Endothelial cell of umbilical vein (primary cell): ENCODE data around the gene LRRN4CL. TPM values are rescaled to one million over a fixed set of nuclear protein-coding genes. Genes with fewer than 3 reads are reported as not detected.

Experiments used
- BruUV-seq: library from RNA; stranded (reverse); fragments of 400-500 nt; replicated peaks from 2 replicates; lab custom pipeline; 2021; lab: Mats Ljungman, UMichigan
- CTCF ChIA-PET: fragments of 300-600, 350-600 bp; sonication (Branson Sonifier 250); formaldehyde crosslinking; loops from one replicate; lab custom pipeline; 2021; ENCODE audit warnings: antibody characterized with exemption, inconsistent platforms; lab: Charles Lee
- POLR2A ChIA-PET: fragments of 300-600, 350-600 bp; sonication (Branson Sonifier 250); formaldehyde crosslinking; loops from one replicate; lab custom pipeline; 2021; ENCODE audit warnings: antibody characterized with exemption, inconsistent platforms; lab: Charles Lee
- DNase-seq: peaks from one replicate; pipeline ENCODE4 v3.0.0-alpha.2; 2011; ENCODE audit warnings: low read depth, low spot score
- FAIRE-seq: peaks from 2 replicates; lab custom pipeline; 2011; peaks lifted over from hg19 to GRCh38; lab: Jason Lieb, UNC
- H2AFZ ChIP-seq: 2 replicates; pipeline ENCODE4 v1.6.0; 2012; ENCODE audit warnings: low read depth, low read length, control low read depth, inconsistent platforms
- H3K27ac ChIP-seq: 2 replicates; pipeline ENCODE4 v1.5.1; 2011; ENCODE audit warnings: low read depth, mild to moderate bottlenecking, control low read depth, low read length, moderate library complexity; ENCODE audit not compliant: insufficient read depth
- H3K27me3 ChIP-seq, 2 experiments: 2 replicates each; pipeline versions ENCODE4 v1.6.0 to v1.6.1; 2011; ENCODE audit warnings: low read length in 2 of 2, mixed read lengths in 1 of 2; ENCODE audit not compliant: control insufficient read depth in 2 of 2, insufficient read depth in 2 of 2
- H3K36me3 ChIP-seq, 2 experiments: 2 replicates in 1 of 2; 3 replicates in 1 of 2; pipeline ENCODE4 v1.5.1; 2011; ENCODE audit warnings: low read length in 2 of 2, mild to moderate bottlenecking in 1 of 2, moderate library complexity in 1 of 2; ENCODE audit not compliant: control insufficient read depth in 2 of 2, insufficient read depth in 2 of 2; ENCODE audit errors: extremely low read depth in 1 of 2
- H3K4me1 ChIP-seq: 3 replicates; pipeline ENCODE4 v1.5.1; 2011; ENCODE audit warnings: mild to moderate bottlenecking, low read length; ENCODE audit not compliant: control insufficient read depth, insufficient read depth; ENCODE audit errors: extremely low read depth
- H3K4me2 ChIP-seq: 2 replicates; pipeline ENCODE4 v1.6.1; 2011; ENCODE audit warnings: low read length, control low read depth, mixed read lengths; ENCODE audit not compliant: insufficient read depth
- H3K4me3 ChIP-seq, 3 experiments: fragments of 200-600 bp in 1 of 3; sonication (generic), shearing (Covaris generic) in 1 of 3; replicated peaks in 1 of 3; 2 replicates each; pipeline ENCODE4 v1.5.1; 2011 to 2016; ENCODE audit warnings: control low read depth in 3 of 3, low read length in 3 of 3, mild to moderate bottlenecking in 2 of 3, inconsistent platforms in 1 of 3, low read depth in 1 of 3, moderate library complexity in 1 of 3; ENCODE audit not compliant: insufficient read depth in 1 of 3
- H3K79me2 ChIP-seq: 2 replicates; pipeline ENCODE4 v1.6.0; 2012; ENCODE audit warnings: low read length, inconsistent platforms; ENCODE audit not compliant: control insufficient read depth, insufficient read depth
- H3K9ac ChIP-seq: replicated peaks from 2 replicates; pipeline ENCODE3; 2011; ENCODE audit warnings: low read length, control low read depth; ENCODE audit not compliant: insufficient read depth; ENCODE audit errors: extremely low read depth
- H3K9me1 ChIP-seq: replicated peaks from 3 replicates; pipeline ENCODE4 v1.6.0; 2011; ENCODE audit warnings: mild to moderate bottlenecking, low read length; ENCODE audit not compliant: control insufficient read depth, insufficient read depth; ENCODE audit errors: extremely low read depth
- H3K9me3 ChIP-seq: replicated peaks from 2 replicates; pipeline ENCODE4 v1.5.1; 2012; ENCODE audit warnings: low read length, inconsistent platforms; ENCODE audit not compliant: control insufficient read depth, insufficient read depth
- H4K20me1 ChIP-seq: replicated peaks from 2 replicates; pipeline ENCODE3; 2011; ENCODE audit warnings: mild to moderate bottlenecking, low read length; ENCODE audit not compliant: control insufficient read depth, insufficient read depth; ENCODE audit errors: extremely low read depth
- EZH2 ChIP-seq: IDR thresholded peaks from 2 replicates; pipeline ENCODE4 v1.6.1; 2012; ENCODE audit warnings: borderline replicate concordance, low read depth, mild to moderate bottlenecking, moderate library complexity, low read length, inconsistent platforms; ENCODE audit not compliant: severe bottlenecking
- FOS ChIP-seq: IDR thresholded peaks from 2 replicates; pipeline ENCODE4 v1.6.1; 2011; ENCODE audit warnings: mild to moderate bottlenecking, low read length, moderate library complexity, borderline replicate concordance; ENCODE audit not compliant: insufficient read depth
- GATA2 ChIP-seq: IDR thresholded peaks from 2 replicates; pipeline ENCODE4 v1.7.0; 2011; ENCODE audit warnings: low read depth, mild to moderate bottlenecking, moderate library complexity, mixed read lengths, low read length; ENCODE audit not compliant: insufficient read length, insufficient read depth
- JUN ChIP-seq: IDR thresholded peaks from 2 replicates; pipeline ENCODE4 v1.6.1; 2011; ENCODE audit warnings: borderline replicate concordance, low read depth; ENCODE audit not compliant: insufficient read length, insufficient read depth
- MYC ChIP-seq: IDR thresholded peaks from one replicate; pipeline ENCODE4 v1.6.1; 2011; ENCODE audit warnings: mild to moderate bottlenecking, low read depth, low read length
- POLR2A ChIP-seq: IDR thresholded peaks from 2 replicates; pipeline ENCODE4 v1.6.1; 2012; ENCODE audit warnings: low read depth, mild to moderate bottlenecking, control low read depth, low read length
- POLR2AphosphoS5 ChIP-seq: IDR thresholded peaks from 2 replicates; pipeline ENCODE4 v1.6.1; 2012; ENCODE audit warnings: low read depth, mild to moderate bottlenecking, control low read depth, low read length, moderate library complexity; ENCODE audit not compliant: insufficient read depth
- dilution Hi-C: fragments of 300-500 bp; cut with MboI; formaldehyde crosslinking; loops from one replicate; pipeline ENCODE4 v1.15.0; 2019; ENCODE audit warnings: low sequenced_read_pairs; ENCODE audit not compliant: extremely low pct_ligation_motif_present
- intact Hi-C: fragments of 100-400 bp; cut with micrococcal nuclease; formaldehyde crosslinking; loops from one replicate; pipeline ENCODE4 v1.10.0; 2022
- polyA plus RNA-seq, 4 experiments: library from polyadenylated mRNA; depleted of rRNA in 3 of 4; stranded (reverse) in 3 of 4; unstranded in 1 of 4; fragments of >200 nt; gene quantifications; 2 replicates each; pipeline versions ENCODE4 v1.2.1 to v1.2.3, GENCODE V29; 2011 to 2012; ENCODE audit warnings: missing spikeins in 1 of 4
- total RNA-seq: library from RNA; stranded (reverse); gene quantifications from 2 replicates; pipeline ENCODE4 v1.2.3, GENCODE V29; 2021
- TF ChIP-seq, protein P1 (sequence below), 2 donors: IDR thresholded peaks; 1 replicate in 1 of 2; 2 replicates in 1 of 2; pipeline ENCODE4 v1.5.1; 2011; ENCODE audit warnings: low read length in 2 of 2, mild to moderate bottlenecking in 2 of 2, moderate library complexity in 2 of 2, control low read depth in 1 of 2, inconsistent platforms in 1 of 2, low read depth in 1 of 2; ENCODE audit not compliant: insufficient read depth in 1 of 2; ENCODE audit errors: extremely low read depth in 1 of 2
- TF ChIP-seq, protein P2 (sequence below): IDR thresholded peaks from 2 replicates; pipeline ENCODE4 v1.6.1; 2011; ENCODE audit not compliant: insufficient read depth, insufficient read length

The LRRN4CL gene
- total and polyA plus RNA-seq, 2 donors (not counting 3 experiments of a cell fraction or from before 2014, with no cell fraction given), result 0.20 TPM; not detected in 1

DNA sequence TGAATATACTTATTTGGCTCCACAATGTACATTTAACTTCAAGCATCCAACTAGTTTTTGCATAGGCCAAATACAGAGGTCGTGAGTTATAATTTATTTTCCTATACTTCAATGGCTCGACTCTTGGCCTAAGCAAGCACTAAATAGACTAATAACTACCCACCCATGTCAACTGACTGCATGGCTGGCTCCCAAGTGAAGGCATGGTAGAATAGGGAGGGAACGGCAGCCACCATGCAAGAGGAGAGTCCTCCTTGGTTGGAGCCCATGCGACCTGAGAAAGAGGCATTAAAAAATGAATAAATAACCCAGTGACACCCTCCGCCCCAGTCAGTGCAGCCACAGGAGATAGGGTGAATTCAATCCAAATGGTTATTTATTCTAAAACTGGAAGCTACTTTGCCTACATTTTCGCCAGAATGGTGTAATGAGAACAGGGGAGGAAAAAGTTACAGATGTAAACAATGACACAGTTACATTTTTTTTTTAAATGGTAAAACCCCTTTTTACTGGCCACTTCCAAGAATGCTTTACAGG is 23.0 kb upstream of the LRRN4CL start:
- no peaks in the 10 kb centered on the region for H3K27me3 ChIP-seq
- no peak overlapping the region for H3K4me2 ChIP-seq
- H3K9me1 ChIP-seq, result no peaks in the 10 kb centered on the region
- dilution Hi-C loops, result no loop called here
- no peak overlapping the region for H2AFZ ChIP-seq
- peaks cover 12% of the 10 kb centered on the region for H3K4me1 ChIP-seq
- CTCF ChIA-PET, result no interaction called here
- no peak overlapping the region for H3K27ac ChIP-seq
- DNase-seq (no peak), FAIRE-seq (no peak)
- no peak overlapping the region for H3K4me3 ChIP-seq
- no peaks in the 10 kb centered on the region for H3K9me3 ChIP-seq
- intact Hi-C loops, result no loop called here
- no TSS peak for BruUV-seq
- H3K9ac ChIP-seq, result no peak overlapping the region
- peaks cover 13% of the 10 kb centered on the region for H3K79me2 ChIP-seq
- H3K36me3 ChIP-seq, result peaks cover 28 to 32% of the 10 kb centered on the region in 2 experiments
- TF ChIP-seq, protein P1, sequence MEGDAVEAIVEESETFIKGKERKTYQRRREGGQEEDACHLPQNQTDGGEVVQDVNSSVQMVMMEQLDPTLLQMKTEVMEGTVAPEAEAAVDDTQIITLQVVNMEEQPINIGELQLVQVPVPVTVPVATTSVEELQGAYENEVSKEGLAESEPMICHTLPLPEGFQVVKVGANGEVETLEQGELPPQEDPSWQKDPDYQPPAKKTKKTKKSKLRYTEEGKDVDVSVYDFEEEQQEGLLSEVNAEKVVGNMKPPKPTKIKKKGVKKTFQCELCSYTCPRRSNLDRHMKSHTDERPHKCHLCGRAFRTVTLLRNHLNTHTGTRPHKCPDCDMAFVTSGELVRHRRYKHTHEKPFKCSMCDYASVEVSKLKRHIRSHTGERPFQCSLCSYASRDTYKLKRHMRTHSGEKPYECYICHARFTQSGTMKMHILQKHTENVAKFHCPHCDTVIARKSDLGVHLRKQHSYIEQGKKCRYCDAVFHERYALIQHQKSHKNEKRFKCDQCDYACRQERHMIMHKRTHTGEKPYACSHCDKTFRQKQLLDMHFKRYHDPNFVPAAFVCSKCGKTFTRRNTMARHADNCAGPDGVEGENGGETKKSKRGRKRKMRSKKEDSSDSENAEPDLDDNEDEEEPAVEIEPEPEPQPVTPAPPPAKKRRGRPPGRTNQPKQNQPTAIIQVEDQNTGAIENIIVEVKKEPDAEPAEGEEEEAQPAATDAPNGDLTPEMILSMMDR (IDR thresholded peaks at IDR 0.05; ENCODE audit: extremely low read depth in 1 of 2, insufficient read depth in 1 of 2, low read depth in 1 of 2, low read length in 2 of 2), result no peak
- TF ChIP-seq FOS (no peak), POLR2A (no peak)
- H4K20me1 ChIP-seq, result no peaks in the 10 kb centered on the region
- POLR2A ChIA-PET, result interaction anchor here (0.6 to 1.0 kb wide), 2 partner anchors 14 to 111 kb away, joined by 4 to 5 read pairs; partner anchors contain the start of genes HNRNPUL2 and MTA2

DNA sequence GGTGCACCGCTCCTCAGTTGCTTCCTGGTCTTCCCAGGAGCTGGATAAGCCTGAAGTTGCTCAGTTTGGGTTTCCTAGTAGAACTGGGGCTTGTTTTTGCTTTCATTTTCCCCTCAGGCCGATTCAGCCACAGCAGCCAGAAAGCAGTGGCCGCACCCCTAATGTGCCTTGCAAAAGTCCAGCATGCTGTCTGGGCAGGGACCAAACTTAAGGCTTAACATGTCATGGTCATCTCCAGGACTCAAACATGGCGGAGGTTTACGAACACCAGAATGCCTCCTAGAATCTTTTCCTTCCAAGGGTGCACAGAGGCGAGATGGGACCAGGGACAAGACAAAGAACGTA is 20.6 kb upstream of the LRRN4CL start:
- H3K27me3 ChIP-seq, result no peaks in the 10 kb centered on the region
- no peaks in the 10 kb centered on the region for H3K9me1 ChIP-seq
- dilution Hi-C loops (no loop called here), intact Hi-C loops (no loop called here)
- H3K27ac ChIP-seq, result peak overlapping the region; percentile 73
- TF ChIP-seq FOS (no peak), JUN (no peak), MYC (no peak), POLR2AphosphoS5 (no peak), GATA2 (no peak), POLR2A (no peak), EZH2 (no peak)
- TF ChIP-seq, protein P1 (IDR thresholded peaks at IDR 0.05; ENCODE audit: extremely low read depth in 1 of 2, insufficient read depth in 1 of 2, low read depth in 1 of 2, low read length in 2 of 2), result no peak
- TF ChIP-seq, protein P2, sequence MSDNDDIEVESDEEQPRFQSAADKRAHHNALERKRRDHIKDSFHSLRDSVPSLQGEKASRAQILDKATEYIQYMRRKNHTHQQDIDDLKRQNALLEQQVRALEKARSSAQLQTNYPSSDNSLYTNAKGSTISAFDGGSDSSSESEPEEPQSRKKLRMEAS, result no peak
- peak overlapping the region; percentile 85 for H3K4me2 ChIP-seq
- H3K9me3 ChIP-seq, result no peaks in the 10 kb centered on the region
- H3K4me1 ChIP-seq, result peaks cover 25% of the 10 kb centered on the region
- no peaks in the 10 kb centered on the region for H3K79me2 ChIP-seq
- CTCF ChIA-PET, result interaction anchor here (1.0 to 1.7 kb wide), 4 partner anchors 17 to 77 kb away, joined by 3 to 7 read pairs (median 6); partner anchors contain the start of genes HNRNPUL2, TMEM179B and ZBTB3
- DNase-seq, result no peak
- peak overlapping the region; percentile 78 for H3K9ac ChIP-seq
- no peaks in the 10 kb centered on the region for H4K20me1 ChIP-seq
- peaks cover 13 to 16% of the 10 kb centered on the region in 2 experiments for H3K36me3 ChIP-seq
- POLR2A ChIA-PET, result interaction anchor here (0.5 to 2.8 kb wide), 5 partner anchors 17 to 256 kb away, joined by 3 to 8 read pairs (median 5); partner anchors contain the start of genes C11orf98, CSKMT and HNRNPUL2
- BruUV-seq, result TSS peak; percentile 89
- peak; percentile 85 for FAIRE-seq
- H3K4me3 ChIP-seq, result peak overlapping the region; percentile 22 to 68 (median 58)
- peak overlapping the region; percentile 88 for H2AFZ ChIP-seq
